GM12892 (cell line): ENCODE results near the gene PEX11B.

Experiments
- POLR2A ChIP-seq: IDR thresholded peaks from 2 replicates; pipeline ENCODE4 v1.6.1; 2011; ENCODE audit warnings: low read depth, low read length, control low read depth
- POLR2AphosphoS5 ChIP-seq: IDR thresholded peaks from 2 replicates; pipeline ENCODE4 v1.6.1; 2011; ENCODE audit warnings: low read depth, low read length, control low read depth
- TAF1 ChIP-seq: IDR thresholded peaks from 2 replicates; pipeline ENCODE4 v1.6.1; 2011; ENCODE audit warnings: low read depth, mild to moderate bottlenecking, control low read depth, low read length, borderline replicate concordance

GRCh38 chr1:145956361-145956760 is 37.8 kb upstream of the PEX11B start:
- TF ChIP-seq POLR2AphosphoS5 (no peak), POLR2A (no peak), TAF1 (no peak)
